SK-N-SH treated with all-trans-retinoic acid at 6 μM for 48 hours (cell line): ENCODE measurements around the gene SV2B.

ENCODE experiments used
- ARNTL ChIP-seq: fragments of 450-650 bp; formaldehyde crosslinking; IDR thresholded peaks from 2 replicates; pipeline ENCODE4 v1.5.0; 2020; ENCODE audit warnings: low read depth, mild to moderate bottlenecking, moderate library complexity, borderline replicate concordance
- ZNF8 ChIP-seq: fragments of 450-650 bp; formaldehyde crosslinking; IDR thresholded peaks from 2 replicates; pipeline ENCODE4 v1.5.0; 2020; ENCODE audit warnings: mild to moderate bottlenecking, moderate library complexity
- TF ChIP-seq, protein P1 (sequence below): fragments of 250-450 bp; sonication (Bioruptor Pico); IDR thresholded peaks from 2 replicates; pipeline ENCODE4 v1.8.0; 2020; ENCODE audit warnings: mild to moderate bottlenecking, moderate library complexity, borderline replicate concordance

DNA sequence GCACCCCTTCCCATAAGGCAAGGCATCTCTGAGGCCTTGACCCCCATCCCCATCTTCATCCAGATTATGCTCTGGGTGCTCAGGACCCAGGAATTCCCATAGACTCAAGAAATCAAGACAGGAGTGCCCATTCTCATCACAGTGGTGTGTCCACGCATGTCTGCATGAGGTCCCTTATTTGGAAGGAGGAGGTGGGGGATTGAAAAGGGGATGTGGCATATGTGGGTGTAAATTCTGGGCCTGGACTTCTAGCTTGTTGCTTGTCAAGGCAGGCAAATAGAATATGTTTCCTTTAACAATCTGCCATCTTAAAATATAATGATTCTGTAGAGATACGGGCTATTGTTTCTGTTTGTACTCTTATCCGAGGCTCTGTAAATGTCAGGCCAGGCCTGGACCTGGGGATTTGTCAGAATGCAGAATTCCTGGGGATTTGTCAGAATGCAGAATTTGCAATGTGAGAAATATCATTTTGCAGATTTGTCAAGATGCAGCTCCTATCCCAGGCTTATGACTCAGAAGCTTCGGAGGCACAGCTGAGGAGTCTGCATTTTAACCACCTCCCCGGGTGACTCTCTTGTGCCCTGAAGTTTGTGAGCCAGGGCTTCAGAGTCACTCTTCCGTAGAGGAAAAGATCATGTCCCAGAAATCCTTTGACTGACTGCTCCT is 157.8 kb downstream of the SV2B start:
- TF ChIP-seq, protein P1, sequence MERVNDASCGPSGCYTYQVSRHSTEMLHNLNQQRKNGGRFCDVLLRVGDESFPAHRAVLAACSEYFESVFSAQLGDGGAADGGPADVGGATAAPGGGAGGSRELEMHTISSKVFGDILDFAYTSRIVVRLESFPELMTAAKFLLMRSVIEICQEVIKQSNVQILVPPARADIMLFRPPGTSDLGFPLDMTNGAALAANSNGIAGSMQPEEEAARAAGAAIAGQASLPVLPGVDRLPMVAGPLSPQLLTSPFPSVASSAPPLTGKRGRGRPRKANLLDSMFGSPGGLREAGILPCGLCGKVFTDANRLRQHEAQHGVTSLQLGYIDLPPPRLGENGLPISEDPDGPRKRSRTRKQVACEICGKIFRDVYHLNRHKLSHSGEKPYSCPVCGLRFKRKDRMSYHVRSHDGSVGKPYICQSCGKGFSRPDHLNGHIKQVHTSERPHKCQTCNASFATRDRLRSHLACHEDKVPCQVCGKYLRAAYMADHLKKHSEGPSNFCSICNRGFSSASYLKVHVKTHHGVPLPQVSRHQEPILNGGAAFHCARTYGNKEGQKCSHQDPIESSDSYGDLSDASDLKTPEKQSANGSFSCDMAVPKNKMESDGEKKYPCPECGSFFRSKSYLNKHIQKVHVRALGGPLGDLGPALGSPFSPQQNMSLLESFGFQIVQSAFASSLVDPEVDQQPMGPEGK = no peak
- no peak for TF ChIP-seq ARNTL (CRISPR knock-in tag)
- TF ChIP-seq ZNF8 (CRISPR knock-in tag) = no peak
